ENCODE data around the gene SAMD8. TPM values are rescaled to one million over a fixed set of nuclear protein-coding genes. Genes with fewer than 3 reads are reported as not detected.

The SAMD8 gene
- total and polyA plus RNA-seq, 2 of the 8 experiments (the other 6 are each of a cell fraction or from before 2014, with no cell fraction given) = 11.7 to 20.9 TPM

DNA sequence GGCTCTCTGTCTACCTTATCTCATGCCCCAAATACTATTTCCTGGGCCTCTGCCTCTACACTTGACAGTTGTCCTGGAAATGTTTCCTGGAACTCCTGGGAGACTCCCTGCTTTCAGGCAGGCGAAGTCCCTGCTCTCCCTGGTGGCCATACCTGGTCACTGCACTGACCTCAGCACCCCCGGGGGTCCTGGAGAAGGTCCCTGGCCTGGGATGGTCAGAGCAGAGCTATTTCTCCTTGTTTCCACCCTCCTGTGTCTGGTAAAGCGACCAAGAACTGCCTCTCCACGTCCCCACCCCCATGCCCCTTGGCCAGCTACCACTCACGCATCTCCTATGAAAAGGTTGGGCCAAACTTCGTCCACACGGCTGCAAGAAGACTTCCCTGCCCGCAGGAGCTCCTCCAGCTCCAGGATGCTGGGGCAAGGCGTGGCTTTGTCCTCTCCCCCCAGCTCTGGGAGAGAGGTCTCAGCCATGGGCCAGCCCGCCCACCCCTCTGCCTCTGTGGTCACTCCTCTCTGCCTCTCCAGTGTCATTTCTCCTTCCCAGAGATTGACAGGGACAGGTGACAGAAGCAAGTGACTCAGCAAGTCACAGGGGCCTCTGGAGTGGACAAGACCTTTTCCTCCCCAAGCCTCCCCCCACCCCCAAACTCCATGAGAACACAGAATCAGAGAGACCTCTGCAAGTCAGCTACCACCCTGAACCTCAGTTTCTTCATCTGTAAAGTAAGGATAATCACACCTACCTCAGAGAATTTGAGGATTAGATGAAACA is 2.6 kb upstream of the SAMD8 start:
- Histone ChIP-seq H4K8ac (ENCODE audit: extremely low read depth, insufficient read depth, low read length) (peak overlapping the region; percentile 22; the same call in 1 of the 2 replicates), H3K27ac (ENCODE audit: low read depth, low read length) (0 out of 2 replicates have a peak overlapping the region, but pooled peaks have one; percentile 28), H2AFZ (ENCODE audit: low read length) (peak overlapping the region; percentile 95), H3K79me2 (ENCODE audit: control insufficient read depth in 1 of 2, insufficient read depth in 2 of 2, low read length in 2 of 2) (peaks cover 0 to 16% of the 10 kb centered on the region in 2 experiments; a peak in 3 of 4 replicates), H3K79me1 (ENCODE audit: low read depth, low read length) (no peaks in the 10 kb centered on the region; the same call in 1 of the 2 replicates), H3K14ac (ENCODE audit: insufficient read length) (no peak overlapping the region), H2BK5ac (ENCODE audit: low read depth, low read length) (0 out of 2 replicates have a peak overlapping the region, but pooled peaks have one; percentile 45), H4K91ac (replicated peaks; ENCODE audit: insufficient read length, low read length) (peak overlapping the region; percentile 48), H3K27me3 (replicated peaks in 1 of 4; ENCODE audit: control insufficient read depth in 3 of 4, extremely low read depth in 1 of 4, insufficient read depth in 3 of 4, low read length in 3 of 4) (no peaks in the 10 kb centered on the region), H4K5ac (ENCODE audit: insufficient read length, low read depth, low read length) (no peak overlapping the region), H3K9ac (replicated peaks in 1 of 4; ENCODE audit: extremely low read depth in 1 of 4, low read depth in 3 of 4, low read length in 3 of 4) (no peak overlapping the region), H3K4me3 (ENCODE audit: extremely low read depth in 1 of 4, insufficient read depth in 2 of 4, low read depth in 3 of 4, low read length in 4 of 4) (no peak overlapping the region), H3K9me3 (ENCODE audit: insufficient read depth in 2 of 2, low read depth in 1 of 2, low read length in 1 of 2) (no peaks in the 10 kb centered on the region), H3K23me2 (ENCODE audit: low read depth, low read length) (peaks cover 4% of the 10 kb centered on the region; the same call in 1 of the 2 replicates), H3K4ac (replicated peaks; ENCODE audit: insufficient read length, low read depth, low read length) (no peak overlapping the region), H3K56ac (replicated peaks; ENCODE audit: insufficient read length, low read depth, low read length) (no peak overlapping the region), H3K36me3 (ENCODE audit: control insufficient read depth in 2 of 4, insufficient read depth in 4 of 4, low read length in 3 of 4) (no peaks in the 10 kb centered on the region), H2BK120ac (replicated peaks; ENCODE audit: low read depth, low read length) (no peak overlapping the region), H3K4me2 (ENCODE audit: insufficient read depth in 1 of 2, low read depth in 2 of 2, low read length in 2 of 2) (no peak overlapping the region), H2BK15ac (ENCODE audit: low read length) (peak overlapping the region; percentile 93; the same call in 1 of the 2 replicates), H3K23ac (ENCODE audit: insufficient read length) (no peak overlapping the region), H2BK20ac (ENCODE audit: low read length) (no peak overlapping the region), H2AK5ac (ENCODE audit: low read depth, low read length) (no peak overlapping the region), H3K18ac (ENCODE audit: extremely low read depth, low read length) (peak overlapping the region; percentile 9), H4K20me1 (replicated peaks in 1 of 2; ENCODE audit: control insufficient read depth in 1 of 2, insufficient read depth in 2 of 2, low read length in 2 of 2) (no peaks in the 10 kb centered on the region), H3K4me1 (replicated peaks in 1 of 4; ENCODE audit: control insufficient read depth in 3 of 4, insufficient read depth in 4 of 4, low read length in 3 of 4) (peaks cover 0 to 13% (median 8%) of the 10 kb centered on the region in 4 experiments; a peak in 6 of 7 replicates), H2BK12ac (ENCODE audit: low read depth, low read length) (peak overlapping the region; percentile 11; the same call in 1 of the 2 replicates)
- CTCF ChIA-PET (ENCODE audit: partially characterized antibody) = interaction anchor here (0.6 to 3.3 kb wide), 27 partner anchors 10 to 1057 kb away, joined by 3 to 28 read pairs (median 3); partner anchors contain the start of gene COMTD1
- FAIRE-seq (no peak), DNase-seq (ENCODE audit: low read depth in 1 of 2, low spot score in 2 of 2) (peak; percentile 27 to 86)
- POLR2A ChIA-PET (ENCODE audit: partially characterized antibody) = no interaction called here
- WGBS, 2 experiments (ENCODE audit: extremely low coverage in 1 of 2, insufficient coverage in 1 of 2, insufficient read length in 1 of 2, insufficient replicate concordance in 2 of 2, low coverage in 1 of 2, low lambda C conversion rate in 2 of 2, missing lambda C conversion rate in 1 of 2) = 75% methylated on average over 10 of the region's 10 CpGs; no CpG with 5 or more reads in 1 of the 2 experiments
- TF ChIP-seq TAF1 (IDR thresholded peaks at IDR 0.05; ENCODE audit: low read depth, low read length) = no peak
- TF ChIP-seq EZH2 (IDR thresholded peaks at IDR 0.05; ENCODE audit: low read depth, low read length, severe bottlenecking) = no peak
- no peak for TF ChIP-seq CREB1 (IDR thresholded peaks at IDR 0.05)
- no peak for TF ChIP-seq RBBP5 (IDR thresholded peaks at IDR 0.05; ENCODE audit: borderline replicate concordance, low read depth, low read length)
- no peak for TF ChIP-seq SP4 (IDR thresholded peaks at IDR 0.05; ENCODE audit: low read length)
- TF ChIP-seq, protein P1, sequence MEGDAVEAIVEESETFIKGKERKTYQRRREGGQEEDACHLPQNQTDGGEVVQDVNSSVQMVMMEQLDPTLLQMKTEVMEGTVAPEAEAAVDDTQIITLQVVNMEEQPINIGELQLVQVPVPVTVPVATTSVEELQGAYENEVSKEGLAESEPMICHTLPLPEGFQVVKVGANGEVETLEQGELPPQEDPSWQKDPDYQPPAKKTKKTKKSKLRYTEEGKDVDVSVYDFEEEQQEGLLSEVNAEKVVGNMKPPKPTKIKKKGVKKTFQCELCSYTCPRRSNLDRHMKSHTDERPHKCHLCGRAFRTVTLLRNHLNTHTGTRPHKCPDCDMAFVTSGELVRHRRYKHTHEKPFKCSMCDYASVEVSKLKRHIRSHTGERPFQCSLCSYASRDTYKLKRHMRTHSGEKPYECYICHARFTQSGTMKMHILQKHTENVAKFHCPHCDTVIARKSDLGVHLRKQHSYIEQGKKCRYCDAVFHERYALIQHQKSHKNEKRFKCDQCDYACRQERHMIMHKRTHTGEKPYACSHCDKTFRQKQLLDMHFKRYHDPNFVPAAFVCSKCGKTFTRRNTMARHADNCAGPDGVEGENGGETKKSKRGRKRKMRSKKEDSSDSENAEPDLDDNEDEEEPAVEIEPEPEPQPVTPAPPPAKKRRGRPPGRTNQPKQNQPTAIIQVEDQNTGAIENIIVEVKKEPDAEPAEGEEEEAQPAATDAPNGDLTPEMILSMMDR (IDR thresholded peaks at IDR 0.05; ENCODE audit: control extremely low read depth in 1 of 3, insufficient read depth in 1 of 3, low read depth in 1 of 3, low read length in 3 of 3) = peak; percentile 66 to 82 (median 81)
- no peak for TF ChIP-seq RNF2 (IDR thresholded peaks at IDR 0.05; ENCODE audit: borderline replicate concordance, low read depth, low read length, missing control alignments, poor library complexity, severe bottlenecking)
- TF ChIP-seq KDM1A (IDR thresholded peaks at IDR 0.05; ENCODE audit: borderline replicate concordance, low read length) = no peak

Measured in H1 (cell line).